Bronchial epithelial cell (primary cell): ENCODE data around the gene SEBOX. TPM values are rescaled to one million over a fixed set of nuclear protein-coding genes. Genes with fewer than 3 reads are reported as not detected.

Experiments used
- DNase-seq: peaks from one replicate; pipeline ENCODE4 v3.0.0-alpha.2; 2010; ENCODE audit warnings: low read depth
- FAIRE-seq: peaks from 2 replicates; lab custom pipeline; 2011; peaks lifted over from hg19 to GRCh38; lab: Jason Lieb, UNC
- H3K27me3 ChIP-seq: 2 replicates; pipeline ENCODE4 v1.5.1; 2011; ENCODE audit warnings: low read length; ENCODE audit not compliant: control insufficient read depth, insufficient read depth
- H3K36me3 ChIP-seq: 2 replicates; pipeline ENCODE4 v1.5.1; 2011; ENCODE audit warnings: low read length; ENCODE audit not compliant: control insufficient read depth, insufficient read depth
- H3K4me3 ChIP-seq: 2 replicates; pipeline ENCODE4 v1.5.1; 2011; ENCODE audit warnings: mild to moderate bottlenecking, low read depth, low read length, control low read depth
- CTCF ChIP-seq: IDR thresholded peaks from 2 replicates; pipeline ENCODE4 v1.5.1; 2011; ENCODE audit warnings: mild to moderate bottlenecking, moderate library complexity, low read length, control low read depth, inconsistent platforms; ENCODE audit not compliant: insufficient read depth, severe bottlenecking
- total RNA-seq: library from RNA; depleted of rRNA; stranded (reverse); fragments of >200 nt; gene quantifications from 2 replicates; pipeline ENCODE4 v1.2.1, GENCODE V29; 2014

The SEBOX gene
- not detected in 2 replicates for total RNA-seq

- TF ChIP-seq CTCF: no peak
- DNase-seq (no peak), FAIRE-seq (no peak)
- Histone ChIP-seq H3K36me3 (peaks cover 11% of the 10 kb centered on the region), H3K27me3 (no peaks in the 10 kb centered on the region), H3K4me3 (no peak within 1 kb of the TSS)
Measured at GRCh38 chr17:28364665-28365363, at the start of gene SEBOX. Gene SEBOX, minus strand, starts transcription at chr17:28365199. Its CDS starts 48 bp downstream, at chr17:28365151.

- no peaks in the 10 kb centered on the region for H3K27me3 ChIP-seq
- TF ChIP-seq CTCF: no peak
- no peak for FAIRE-seq
Measured at GRCh38 chr17:28413804-28414203, 48.8 kb upstream of the SEBOX start.

GRCh38 chr17:28412099-28412498, 47.1 kb upstream of the SEBOX start:
- no peak for TF ChIP-seq CTCF
- Histone ChIP-seq H3K27me3 (no peaks in the 10 kb centered on the region), H3K36me3 (no peaks in the 10 kb centered on the region), H3K4me3 (no peak overlapping the region)
- DNase-seq (peak; percentile 59), FAIRE-seq (no peak)

More at GRCh38 chr17:28413804-28414203, 48.8 kb upstream of the SEBOX start:
- no peak overlapping the region for H3K4me3 ChIP-seq
- no peaks in the 10 kb centered on the region for H3K36me3 ChIP-seq
- DNase-seq: no peak

- TF ChIP-seq CTCF: no peak
- no peak for FAIRE-seq
Measured at GRCh38 chr17:28407974-28408306, 42.9 kb upstream of the SEBOX start.

GRCh38 chr17:28407130-28407973, 42.4 kb upstream of the SEBOX start:
- DNase-seq (peak; percentile 98), FAIRE-seq (no peak)
- no peaks in the 10 kb centered on the region for H3K27me3 ChIP-seq
- H3K4me3 ChIP-seq: no peak overlapping the region
- H3K36me3 ChIP-seq: peaks cover 2% of the 10 kb centered on the region
- peak; percentile 24 for TF ChIP-seq CTCF

More at GRCh38 chr17:28407974-28408306, 42.9 kb upstream of the SEBOX start:
- Histone ChIP-seq H3K36me3 (peaks cover 2% of the 10 kb centered on the region), H3K27me3 (no peaks in the 10 kb centered on the region), H3K4me3 (no peak overlapping the region)
- no peak for DNase-seq
